ENCODE results near the gene FAM171A1.
"Not testable (repeated sequence)": the region's sequence is repeated elsewhere in the genome, so short reads cannot be mapped to it uniquely, and the experiment has no call there.

The FAM171A1 gene

DNA sequence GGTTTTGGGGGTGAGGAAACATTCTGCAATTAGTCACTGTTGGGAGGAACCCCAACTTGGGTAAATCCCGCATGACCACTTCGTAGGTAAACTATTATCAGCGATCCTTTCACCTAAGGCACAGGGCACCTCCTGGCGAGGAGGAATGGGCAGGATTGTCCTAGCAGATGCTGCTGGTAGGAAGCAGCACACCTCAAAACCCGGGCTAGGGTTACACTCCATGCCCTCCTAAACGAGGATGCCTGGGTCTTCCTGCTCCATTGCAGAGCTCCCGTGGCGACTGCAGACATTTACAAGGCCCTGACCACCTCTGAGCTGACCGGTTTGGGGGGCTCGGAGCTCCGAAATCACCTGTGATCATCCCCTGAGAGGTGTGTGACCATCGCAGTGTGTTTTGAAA is 92.3 kb downstream of the FAM171A1 start:
- no peak for DNase-seq

DNA sequence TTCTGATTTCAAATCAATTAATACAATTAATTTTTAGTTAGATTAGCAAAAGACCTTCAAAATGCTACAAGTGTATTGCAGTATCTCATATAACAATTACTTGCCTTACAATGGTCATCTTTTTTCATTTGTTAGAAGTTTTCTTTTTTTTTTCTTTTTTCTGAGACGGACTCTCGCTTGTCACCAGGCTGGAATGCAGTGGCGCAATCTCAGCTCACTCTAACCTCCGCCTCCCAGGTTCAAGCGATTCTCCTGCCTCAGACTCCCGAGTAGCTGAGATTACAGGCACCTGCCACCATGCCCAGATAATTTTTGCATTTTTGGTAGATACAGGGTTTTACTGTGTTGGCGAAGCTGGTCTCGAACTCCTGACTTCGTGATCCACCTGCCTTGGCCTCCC is 95.0 kb downstream of the FAM171A1 start:
- not testable (repeated sequence) for DNase-seq

DNA sequence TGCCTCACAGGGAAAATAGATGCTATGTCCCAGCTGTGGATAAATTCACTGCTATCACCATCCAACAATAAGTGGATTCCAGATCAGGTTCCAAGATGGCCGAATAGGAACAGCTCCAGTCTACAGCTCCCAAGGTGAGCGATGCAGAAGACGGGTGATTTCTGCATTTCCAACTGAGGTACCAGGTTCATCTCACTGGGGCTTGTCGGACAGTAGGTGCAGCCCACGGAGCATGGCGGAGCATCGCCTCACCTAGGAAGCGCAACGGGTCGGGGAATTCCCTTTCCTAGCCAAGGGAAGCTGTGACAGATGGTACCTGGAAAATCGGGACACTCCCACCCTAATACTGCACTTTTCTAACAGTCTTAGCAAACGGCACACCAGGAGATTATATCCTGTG is 101.3 kb downstream of the FAM171A1 start:
- DNase-seq, result not testable (repeated sequence)

DNA sequence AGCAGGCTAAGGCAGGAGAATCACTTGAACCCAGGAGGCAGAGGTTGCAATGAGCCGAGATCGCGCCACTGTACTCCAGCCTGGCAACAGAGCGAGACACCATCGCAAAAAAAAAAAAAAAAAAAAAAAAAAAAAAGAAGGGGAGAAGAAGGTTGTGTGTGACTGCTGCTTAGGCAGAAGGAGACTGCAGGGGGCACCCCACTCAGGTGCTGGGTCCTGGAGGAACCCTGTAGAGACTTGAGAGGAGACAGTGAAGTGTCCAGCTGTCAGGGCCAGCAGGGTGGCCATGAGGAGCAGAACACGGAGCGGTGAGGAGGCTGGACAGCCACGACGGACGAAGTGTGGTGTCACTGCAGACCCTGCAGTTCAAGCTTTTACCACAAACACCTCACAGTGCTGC is 103.6 kb downstream of the FAM171A1 start:
- DNase-seq, result no peak

DNA sequence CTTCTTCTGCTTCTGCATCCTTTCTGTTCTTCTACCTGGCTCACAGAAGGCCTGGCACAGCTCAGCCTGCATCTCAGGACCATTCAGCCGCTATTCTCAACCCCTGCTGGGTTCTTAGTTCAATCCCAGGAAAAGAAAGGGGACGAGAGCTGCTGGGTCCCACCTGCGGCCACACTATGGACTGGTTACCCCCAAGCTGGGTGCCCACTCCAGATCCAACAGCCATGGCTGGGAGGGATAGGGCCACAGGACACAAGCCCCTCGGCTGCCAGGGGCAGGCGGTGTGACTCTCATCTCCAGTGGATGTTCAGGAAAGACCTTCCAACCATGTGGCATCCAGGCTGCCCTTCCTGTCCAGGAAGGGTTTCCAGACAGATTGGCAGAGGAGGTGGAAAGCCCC is 105.0 kb downstream of the FAM171A1 start:
- no peak for DNase-seq

DNA sequence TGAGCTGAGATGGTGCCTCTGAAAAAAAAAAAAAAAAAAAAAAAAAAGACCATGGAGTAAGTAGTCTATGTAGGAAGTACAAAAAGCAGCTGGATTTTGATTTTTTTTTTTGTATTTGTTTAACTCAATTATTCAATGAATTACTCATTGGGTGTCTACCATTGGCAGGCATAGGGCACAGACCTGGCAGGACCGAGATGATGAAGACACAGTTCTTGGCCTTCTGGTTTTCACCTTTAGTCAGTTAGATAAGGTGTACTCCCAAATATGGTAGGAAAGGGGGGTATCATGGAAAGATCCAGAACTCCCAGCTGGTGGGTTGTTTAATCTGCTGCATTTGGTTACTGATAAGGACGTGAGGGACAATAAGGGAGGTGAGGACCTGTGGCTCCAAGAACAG is 105.5 kb downstream of the FAM171A1 start:
- DNase-seq, result no peak

DNA sequence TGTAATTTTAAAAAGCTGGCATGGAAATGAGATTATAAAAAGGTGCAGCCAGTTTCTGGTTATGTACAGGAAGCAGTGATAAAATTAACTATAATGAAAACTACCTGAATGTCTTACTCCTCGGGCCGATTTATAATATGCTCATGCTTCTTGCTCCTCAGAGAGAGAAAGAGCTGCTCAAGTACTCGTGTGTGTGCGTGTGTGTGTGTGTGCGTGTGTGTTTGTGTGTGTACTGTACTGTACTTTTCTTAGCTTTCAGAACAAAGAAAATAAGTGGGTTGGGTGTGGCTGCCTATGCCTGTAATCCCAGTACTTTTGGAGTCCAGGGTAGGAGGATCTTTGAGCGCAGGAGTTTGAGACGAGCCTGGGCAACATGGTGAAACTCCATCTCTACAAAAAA is 106.0 kb downstream of the FAM171A1 start:
- no peak for DNase-seq

DNA sequence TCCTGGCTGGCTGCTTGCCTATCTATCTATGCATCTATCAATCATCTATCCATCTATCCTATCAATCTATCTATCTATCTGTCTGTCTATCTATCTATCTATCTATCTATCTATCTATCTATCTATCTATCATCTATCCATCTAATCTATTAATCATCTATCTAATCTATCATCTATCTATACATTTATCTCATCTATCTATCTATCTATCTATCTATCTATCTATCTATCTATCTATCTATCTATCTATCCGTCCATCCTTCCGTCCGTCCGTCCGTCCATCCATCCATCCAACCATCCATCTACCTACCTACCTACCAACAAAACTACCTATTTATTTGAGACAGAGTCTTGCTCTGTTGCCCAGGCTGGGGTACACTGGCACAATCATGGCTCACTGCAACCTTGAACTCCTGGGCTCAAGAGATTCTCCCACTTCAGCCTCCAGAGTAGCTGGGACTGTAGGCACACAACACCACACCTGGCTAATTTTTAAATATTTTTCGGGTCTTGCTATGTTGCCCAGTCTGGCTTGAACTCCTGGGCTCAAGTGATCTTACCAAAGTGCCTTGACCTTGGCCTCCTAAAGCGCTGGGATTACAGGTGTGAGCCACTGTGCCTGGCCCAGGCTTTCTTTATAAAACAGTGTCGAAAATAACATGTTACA is 107.3 kb downstream of the FAM171A1 start:
- no peak for DNase-seq

DNA sequence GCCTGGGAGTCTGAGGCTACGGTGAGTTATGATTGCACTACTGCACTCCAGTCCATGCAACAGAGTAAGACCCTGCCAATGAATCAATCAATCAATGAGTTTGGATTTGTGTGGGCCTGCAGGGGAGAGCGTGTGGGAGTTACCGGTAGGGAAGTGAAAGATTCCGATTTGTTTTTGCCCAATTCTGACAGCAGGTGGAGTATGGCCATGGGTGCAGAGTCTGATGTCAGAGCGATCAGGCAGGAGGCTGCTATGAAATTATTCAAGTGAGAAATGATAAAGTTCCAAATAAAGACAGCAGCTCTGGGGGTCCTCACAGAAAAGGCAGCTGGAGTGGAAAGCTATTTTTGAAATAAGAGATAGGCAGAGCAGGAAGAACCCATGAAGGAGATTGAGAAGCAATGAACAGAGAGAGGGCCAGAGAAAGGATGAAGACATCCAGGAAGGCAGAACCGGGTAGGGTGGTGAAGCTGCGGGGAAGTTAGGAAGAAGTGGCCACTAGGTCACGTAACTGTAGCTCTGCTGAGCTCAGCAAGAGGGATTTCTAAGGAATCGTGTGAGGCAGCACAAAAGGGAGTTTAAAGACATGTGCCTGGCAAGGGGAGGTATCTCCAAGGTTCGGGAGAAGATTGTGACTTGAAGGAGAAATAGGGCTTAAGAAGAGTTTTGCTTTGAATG is 108.9 kb downstream of the FAM171A1 start:
- no peak for DNase-seq

DNA sequence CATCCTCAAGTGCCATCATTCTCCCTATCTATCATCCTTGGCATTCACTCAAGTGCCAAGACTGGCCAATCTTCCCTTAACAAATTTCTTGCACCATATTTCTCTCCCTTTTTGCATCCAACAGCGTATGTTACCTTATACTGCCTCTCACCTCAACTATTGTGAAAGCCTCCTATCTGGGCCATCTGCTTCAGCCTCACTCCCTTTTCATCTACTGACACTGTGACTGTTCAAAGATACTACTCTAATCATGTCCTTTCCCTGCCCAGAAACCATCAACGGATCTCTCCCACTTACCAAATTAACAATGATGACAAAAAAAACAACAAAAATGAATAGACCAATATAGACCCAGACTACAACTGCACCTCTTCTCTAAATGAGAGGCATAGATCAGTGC is 112.0 kb downstream of the FAM171A1 start:
- DNase-seq, result no peak

DNA sequence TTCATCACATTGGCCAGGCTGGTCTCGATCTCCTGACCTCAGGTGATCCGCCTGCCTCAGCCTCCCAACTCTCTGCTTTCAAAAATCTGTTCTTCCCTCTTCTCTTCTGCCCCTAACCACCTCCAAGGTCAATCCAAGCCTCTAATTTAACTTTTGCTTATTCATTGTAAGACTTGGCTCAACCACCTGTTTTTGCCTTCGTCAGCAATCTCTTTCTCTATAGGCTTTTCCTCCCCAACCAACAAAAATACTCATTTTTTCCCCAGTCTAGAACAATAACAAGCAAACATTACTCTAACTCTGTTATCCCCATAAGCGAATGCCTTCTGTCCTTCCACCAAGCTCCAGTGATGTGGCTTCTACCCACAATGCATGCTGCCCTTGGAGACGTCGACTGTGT is 112.8 kb downstream of the FAM171A1 start:
- DNase-seq, result no peak

DNA sequence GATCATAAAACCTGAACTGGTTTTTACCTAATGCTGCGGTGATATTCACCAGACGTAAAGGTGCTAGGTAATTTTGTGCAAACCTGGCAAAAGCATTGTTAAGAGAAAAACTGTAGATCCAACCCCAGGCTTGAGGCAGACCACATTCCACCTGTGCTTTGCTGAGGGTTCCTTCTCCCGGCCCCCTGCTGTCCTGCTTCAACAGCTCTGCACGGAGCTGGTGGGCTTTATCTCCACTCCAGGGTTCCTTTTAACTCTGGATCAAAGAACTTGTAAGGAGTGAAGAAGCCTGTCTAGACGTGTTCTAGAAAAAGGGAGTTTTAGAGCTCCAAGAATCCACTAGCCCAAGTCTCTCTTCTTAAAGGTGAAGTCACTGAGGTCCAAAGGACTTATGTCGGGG is 115.1 kb downstream of the FAM171A1 start:
- no peak for DNase-seq

DNA sequence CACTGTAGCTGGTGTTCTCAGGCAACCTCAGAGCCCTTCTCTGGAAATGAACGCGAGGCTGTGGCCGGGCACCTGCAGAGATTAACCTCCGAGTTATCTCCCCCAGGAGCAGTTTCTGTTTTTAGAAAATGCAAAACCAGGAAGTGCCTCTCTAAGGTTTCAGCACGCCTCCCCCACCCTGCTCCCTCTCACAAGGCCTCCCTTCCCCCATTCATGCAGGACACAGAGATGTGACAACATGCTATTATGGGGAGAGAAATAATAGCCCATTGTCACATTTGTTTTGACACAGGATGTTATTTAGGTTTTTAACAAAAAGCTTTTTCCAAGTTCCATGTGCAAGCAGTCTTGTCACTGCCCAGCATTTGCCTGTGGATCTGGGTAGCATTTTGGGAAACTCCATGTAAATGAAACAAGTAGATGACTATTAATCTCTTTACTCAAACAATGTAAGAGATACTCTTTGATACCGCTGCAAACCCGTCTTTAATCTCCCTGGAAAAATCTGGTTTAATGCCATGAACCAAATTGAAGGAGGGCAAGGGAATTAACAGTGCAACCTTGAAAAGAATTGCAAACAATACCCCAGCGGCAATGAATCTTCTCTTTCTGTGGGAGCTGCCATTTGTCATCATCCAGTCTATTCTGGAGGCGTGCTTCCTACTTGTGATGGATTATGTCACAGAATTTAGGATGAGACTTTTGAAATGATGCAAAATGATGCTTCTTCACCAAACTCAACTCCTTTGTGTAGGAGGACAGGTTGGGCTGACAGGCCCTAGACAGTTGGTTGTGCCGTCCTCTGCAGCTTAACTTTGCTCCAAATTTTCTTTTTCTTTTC is 116.1 kb downstream of the FAM171A1 start:
- no peak for DNase-seq

DNA sequence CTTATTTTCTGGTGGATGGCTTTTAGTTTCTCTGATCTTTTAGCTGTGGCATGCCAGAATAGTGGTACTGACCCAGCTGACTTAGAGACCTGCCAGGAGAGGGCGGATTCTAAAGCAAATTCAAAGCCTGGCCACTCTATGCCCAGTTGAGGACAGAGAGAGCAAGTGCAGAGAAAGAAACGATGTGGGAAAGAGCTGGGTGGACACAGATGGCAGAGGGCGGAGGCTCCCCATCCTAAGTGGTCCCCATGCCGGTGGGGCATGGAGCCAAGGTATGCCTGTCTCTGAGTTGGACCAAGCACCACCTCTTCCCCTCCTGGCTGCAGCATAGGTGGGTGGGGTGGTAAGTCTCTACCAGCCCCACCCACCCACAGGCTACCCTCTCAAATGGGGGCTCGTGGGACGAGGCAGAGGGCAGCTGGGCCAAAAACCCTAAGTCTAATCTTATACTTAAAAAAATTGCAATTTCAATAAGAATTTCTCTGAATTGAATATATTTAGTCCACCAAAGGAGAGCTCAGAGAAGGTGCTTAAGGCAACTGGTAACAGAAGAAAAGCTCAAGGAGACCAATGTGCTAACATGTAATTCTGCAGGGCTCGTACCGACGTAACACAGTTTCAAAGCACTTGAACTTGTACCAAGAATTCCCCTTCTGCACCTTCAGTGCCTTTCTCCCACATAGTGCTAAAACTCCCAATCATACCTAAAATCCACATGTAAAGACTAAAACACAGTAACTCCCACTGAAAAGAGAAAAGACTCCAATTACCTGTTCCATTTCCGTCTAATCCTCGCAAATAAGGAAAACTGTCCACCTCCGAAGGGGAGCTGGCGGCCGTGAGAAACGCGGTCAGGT is 116.9 kb downstream of the FAM171A1 start:
- DNase-seq, result no peak

DNA sequence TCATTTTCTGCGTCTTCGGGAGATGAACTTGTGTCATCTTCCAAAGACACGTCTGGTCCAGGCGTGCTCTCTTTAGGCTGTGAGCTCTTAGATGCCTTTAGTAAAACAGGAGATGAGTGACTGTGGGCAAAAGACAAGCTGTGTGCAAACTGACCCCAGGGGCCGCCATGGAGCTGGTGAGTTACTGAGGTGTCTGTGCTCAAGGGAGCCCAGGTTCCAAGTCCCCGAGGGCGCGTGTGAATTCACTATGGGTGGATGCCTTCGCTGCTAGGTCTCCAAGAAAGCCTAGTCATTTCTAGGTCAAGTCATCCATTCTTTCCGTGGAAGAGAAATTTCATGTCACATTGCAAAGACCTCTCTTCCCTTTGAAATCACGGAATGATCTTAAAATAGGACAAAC is 118.7 kb downstream of the FAM171A1 start:
- no peak for DNase-seq

DNA sequence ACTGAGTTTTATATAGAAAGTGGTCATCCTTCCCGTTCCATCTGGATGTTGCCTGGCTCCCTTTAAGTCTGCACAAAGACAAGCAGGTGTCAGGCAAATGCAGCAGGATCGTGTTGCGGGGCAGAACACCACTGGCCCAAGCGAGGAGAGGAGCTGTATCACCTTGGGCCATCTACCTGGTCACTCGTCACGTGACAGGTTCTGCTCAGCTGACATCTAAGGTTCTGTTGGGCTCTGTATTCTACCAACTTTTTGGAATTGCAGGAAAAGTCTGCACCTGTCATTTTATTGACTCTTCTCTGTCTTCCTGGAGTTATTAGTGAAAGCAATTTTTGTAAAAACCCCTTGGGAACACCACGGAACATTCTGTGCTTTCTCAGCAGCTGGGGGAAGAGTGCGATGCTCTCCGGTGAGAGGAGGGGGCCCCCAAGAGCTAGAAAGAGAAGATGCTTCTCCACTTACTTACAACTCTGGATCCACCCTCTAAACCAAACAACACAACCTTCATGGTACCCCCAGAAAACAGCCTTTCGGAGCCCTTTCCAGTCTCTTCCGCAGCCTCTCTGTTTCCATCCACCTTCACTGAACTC is 119.2 kb downstream of the FAM171A1 start:
- DNase-seq, result no peak

DNA sequence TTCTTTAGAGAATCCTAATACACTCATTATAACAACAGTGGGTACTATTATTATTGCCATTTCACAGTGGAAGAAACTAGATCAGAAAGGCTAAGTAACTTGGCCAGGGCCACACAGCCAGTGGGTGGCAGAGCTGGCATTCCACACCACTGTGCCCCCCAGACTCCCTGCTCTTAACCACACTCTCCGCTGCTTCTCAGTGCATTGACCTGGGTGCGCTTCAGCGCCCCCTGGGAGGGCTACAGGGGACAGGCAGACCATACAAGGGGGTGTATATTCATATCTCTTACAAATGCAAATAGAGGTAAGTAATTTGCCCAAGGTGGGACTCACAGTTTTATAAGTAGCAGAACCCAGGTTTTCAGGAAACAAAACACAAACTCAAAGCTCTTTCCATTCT is 125.6 kb downstream of the FAM171A1 start:
- no peak for DNase-seq

DNA sequence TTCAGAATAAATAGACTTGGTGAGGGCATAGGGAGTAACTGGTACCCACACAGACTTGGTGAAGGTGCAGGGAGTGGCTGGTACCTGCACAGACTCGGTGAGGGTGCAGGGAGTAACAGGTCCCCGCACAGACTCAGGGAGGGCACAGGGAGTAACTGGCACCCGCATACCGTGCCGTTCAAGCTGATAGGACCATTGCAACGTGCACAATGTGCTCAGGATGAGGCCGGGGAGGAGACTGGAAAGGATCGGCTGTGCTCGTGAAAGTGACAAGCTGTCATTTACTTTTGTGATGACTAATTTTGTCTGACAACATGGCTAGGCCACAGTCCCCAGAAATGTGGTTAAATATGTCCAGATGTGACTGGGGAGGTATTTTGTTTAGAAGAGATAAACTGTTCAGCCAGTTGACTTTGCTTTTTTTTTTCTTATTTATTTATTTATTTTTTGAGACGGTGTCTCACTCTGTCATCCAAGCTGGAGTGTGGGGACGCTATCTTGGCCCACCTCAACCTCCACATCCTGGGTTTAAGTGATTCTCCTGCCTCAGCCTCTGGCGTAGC is 126.4 kb downstream of the FAM171A1 start:
- DNase-seq, result no peak

DNA sequence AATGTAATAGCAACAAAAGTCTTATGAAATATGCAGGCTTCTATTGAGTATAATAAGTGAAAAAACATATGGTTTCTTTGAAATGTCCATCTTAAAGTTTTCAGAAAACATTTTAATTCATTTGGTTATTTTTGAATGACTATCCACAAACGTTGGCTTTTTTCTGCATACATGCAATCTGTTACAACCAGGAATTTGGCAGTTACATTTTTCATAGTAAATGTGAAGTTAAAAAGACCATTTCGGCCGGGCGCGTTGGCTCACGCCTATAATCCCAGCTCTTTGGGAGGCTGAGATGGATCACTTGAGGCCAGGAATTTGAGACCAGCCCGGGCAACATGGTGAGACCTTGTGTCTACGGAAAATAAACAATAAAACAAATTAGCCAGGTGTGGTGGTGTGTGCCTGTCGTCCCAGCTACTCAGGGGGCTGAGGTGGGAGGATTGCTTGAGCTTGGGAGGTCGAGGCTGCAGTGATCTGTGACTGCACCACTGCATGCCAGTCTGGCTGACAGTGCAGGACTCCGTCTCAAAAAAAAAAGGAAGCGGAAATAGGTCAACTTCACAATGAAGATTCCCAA is 128.7 kb downstream of the FAM171A1 start:
- no peak for DNase-seq

DNA sequence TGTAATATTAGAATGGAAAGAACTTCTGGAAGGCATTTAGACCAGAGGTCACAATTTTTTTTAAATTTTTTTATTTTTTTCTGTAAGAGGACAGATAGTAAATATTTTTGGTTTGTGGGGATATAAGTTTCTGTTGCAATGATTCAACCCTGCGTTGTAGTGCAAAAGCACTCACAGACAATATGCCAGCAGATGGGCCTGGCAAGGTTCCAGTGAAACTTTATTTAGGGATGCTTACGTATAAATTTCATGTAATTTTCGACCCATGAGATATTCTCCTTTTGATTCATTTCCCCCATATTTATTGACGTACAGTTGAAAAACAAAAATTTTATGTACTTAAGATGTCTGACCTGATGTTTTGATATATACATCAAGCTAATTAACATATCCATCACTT is 129.8 kb downstream of the FAM171A1 start:
- DNase-seq, result no peak

DNA sequence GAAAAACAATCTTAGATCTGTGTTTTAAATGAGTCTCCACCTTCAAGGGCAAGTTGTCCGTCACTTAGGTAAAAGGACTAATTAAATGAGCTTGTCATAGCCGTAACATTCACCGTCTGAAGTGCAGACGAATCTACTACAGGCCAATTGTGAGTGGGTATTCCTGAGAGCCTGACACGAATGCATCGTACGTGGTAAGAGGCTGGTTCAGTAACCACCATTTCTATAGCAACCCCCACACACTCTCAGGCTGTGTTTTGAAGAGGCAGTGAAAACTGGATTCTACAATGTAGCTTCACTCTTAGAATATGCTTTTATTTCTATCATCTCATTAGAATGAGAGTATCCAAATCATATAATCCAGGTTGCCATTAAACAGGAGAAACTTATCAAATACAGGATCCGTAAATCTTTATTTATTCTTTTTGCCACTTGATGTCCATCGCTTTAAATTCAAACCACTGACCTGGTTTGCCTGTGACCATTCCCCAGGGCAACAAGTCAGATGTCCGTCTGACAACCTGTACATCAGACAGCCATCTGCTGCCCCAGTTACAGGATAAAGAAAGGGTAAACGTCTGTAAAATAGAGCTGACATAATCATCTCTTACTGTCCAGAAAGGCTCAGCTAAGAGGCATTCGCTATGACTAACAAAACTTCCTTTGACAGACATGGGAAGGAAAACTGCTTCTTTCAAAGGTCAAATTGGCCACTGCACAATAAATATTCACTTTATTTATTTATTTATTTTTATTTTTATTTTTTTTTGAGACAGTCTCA is 132.3 kb downstream of the FAM171A1 start:
- no peak for DNase-seq

Data from activated CD8-positive, alpha-beta memory T cell treated with anti-CD3 and anti-CD28 coated beads, Interleukin-2, amount 50 U/mL, for 4 hours (primary cell).